Uterus (tissue), 2 donors: ENCODE results near the gene LMTK2.

Experiments used
- CTCF ChIP-seq, 4 experiments: fragments of 200-600 bp in 2 of 4; fragments of 450-650 bp in 2 of 4; sonication (generic) in 2 of 4; IDR thresholded peaks; one replicate each; pipeline ENCODE4 v1.5.1; 2016 to 2019; ENCODE audit warnings: antibody characterized with exemption in 4 of 4, mild to moderate bottlenecking in 2 of 4, moderate library complexity in 1 of 4
- POLR2A ChIP-seq, 2 donors: fragments of 450-650 bp; IDR thresholded peaks; one replicate each; pipeline ENCODE4 v1.6.1; 2016; ENCODE audit warnings: antibody characterized with exemption in 2 of 2, mild to moderate bottlenecking in 1 of 2, moderate library complexity in 1 of 2

- TF ChIP-seq CTCF (IDR thresholded peaks at IDR 0.05) (no peak), POLR2A (IDR thresholded peaks at IDR 0.05) (no peak)
Observed at GRCh38 chr7:98136423-98136822, 29.8 kb downstream of the LMTK2 start.
